ENCODE data around the gene LGI4. TPM values are rescaled to one million over a fixed set of nuclear protein-coding genes. Genes with fewer than 3 reads are reported as not detected.

Gene LGI4
- polyA plus RNA-seq, 2 of the 4 experiments (the other 2 are of a cell fraction) = 0.06 to 0.09 TPM

- no peak overlapping the region for H3K27ac ChIP-seq
- DNase-seq (ENCODE audit: low read depth in 1 of 2, low spot score in 1 of 2) (no peak), ATAC-seq (no peak), FAIRE-seq (no peak)
- no peak overlapping the region for H3K4me2 ChIP-seq
- 0 out of 3 replicates have a peak, but pooled peaks cover 3% of the 10 kb centered on the region for H3K4me1 ChIP-seq
- 74% methylated on average over 3 of the region's 3 CpGs for WGBS (ENCODE audit: missing lambda C conversion rate)
- ChIA-PET CTCF (interaction anchor here (1.2 to 2.8 kb wide), 3 partner anchors 10 to 36 kb away, joined by 3 to 12 read pairs (median 6); no protein-coding TSS in a partner anchor), POLR2A (no interaction called here)
- H3K9me3 ChIP-seq = peaks cover 2% of the 10 kb centered on the region; the same call in 2 of the 3 replicates
- TF ChIP-seq, protein P1, sequence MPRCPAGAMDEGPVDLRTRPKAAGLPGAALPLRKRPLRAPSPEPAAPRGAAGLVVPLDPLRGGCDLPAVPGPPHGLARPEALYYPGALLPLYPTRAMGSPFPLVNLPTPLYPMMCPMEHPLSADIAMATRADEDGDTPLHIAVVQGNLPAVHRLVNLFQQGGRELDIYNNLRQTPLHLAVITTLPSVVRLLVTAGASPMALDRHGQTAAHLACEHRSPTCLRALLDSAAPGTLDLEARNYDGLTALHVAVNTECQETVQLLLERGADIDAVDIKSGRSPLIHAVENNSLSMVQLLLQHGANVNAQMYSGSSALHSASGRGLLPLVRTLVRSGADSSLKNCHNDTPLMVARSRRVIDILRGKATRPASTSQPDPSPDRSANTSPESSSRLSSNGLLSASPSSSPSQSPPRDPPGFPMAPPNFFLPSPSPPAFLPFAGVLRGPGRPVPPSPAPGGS (IDR thresholded peaks at IDR 0.05) = no peak
- TF ChIP-seq CHD4 (IDR thresholded peaks at IDR 0.05; ENCODE audit: borderline replicate concordance) = no peak
- TF ChIP-seq, protein P2, sequence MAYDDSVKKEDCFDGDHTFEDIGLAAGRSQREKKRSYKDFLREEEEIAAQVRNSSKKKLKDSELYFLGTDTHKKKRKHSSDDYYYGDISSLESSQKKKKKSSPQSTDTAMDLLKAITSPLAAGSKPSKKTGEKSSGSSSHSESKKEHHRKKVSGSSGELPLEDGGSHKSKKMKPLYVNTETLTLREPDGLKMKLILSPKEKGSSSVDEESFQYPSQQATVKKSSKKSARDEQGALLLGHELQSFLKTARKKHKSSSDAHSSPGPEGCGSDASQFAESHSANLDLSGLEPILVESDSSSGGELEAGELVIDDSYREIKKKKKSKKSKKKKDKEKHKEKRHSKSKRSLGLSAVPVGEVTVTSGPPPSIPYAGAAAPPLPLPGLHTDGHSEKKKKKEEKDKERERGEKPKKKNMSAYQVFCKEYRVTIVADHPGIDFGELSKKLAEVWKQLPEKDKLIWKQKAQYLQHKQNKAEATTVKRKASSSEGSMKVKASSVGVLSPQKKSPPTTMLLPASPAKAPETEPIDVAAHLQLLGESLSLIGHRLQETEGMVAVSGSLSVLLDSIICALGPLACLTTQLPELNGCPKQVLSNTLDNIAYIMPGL (CRISPR knock-in tag; IDR thresholded peaks at IDR 0.05; ENCODE audit: borderline replicate concordance) = no peak
- no peak for TF ChIP-seq FOSL2 (IDR thresholded peaks at IDR 0.05)
- TF ChIP-seq FOSL2 (CRISPR knock-in tag; IDR thresholded peaks at IDR 0.05) = no peak
- TF ChIP-seq REST (IDR thresholded peaks at IDR 0.05) = no peak
- TF ChIP-seq RNF2 (IDR thresholded peaks at IDR 0.05; ENCODE audit: borderline replicate concordance, low read depth) = no peak
- TF ChIP-seq ZNF302 (CRISPR knock-in tag; IDR thresholded peaks at IDR 0.05) = no peak
- no peak for TF ChIP-seq EHMT2 (IDR thresholded peaks at IDR 0.05; ENCODE audit: low read depth)
- TF ChIP-seq KDM1A (IDR thresholded peaks at IDR 0.05; ENCODE audit: low read depth) = no peak
- no peak for TF ChIP-seq GATA3 (IDR thresholded peaks at IDR 0.05; ENCODE audit: borderline replicate concordance)
- H3K4me3 ChIP-seq = no peak overlapping the region
These were observed 36.9 kb upstream of the LGI4 start for GRCh38 chr19:35171730-35172129.

DNA sequence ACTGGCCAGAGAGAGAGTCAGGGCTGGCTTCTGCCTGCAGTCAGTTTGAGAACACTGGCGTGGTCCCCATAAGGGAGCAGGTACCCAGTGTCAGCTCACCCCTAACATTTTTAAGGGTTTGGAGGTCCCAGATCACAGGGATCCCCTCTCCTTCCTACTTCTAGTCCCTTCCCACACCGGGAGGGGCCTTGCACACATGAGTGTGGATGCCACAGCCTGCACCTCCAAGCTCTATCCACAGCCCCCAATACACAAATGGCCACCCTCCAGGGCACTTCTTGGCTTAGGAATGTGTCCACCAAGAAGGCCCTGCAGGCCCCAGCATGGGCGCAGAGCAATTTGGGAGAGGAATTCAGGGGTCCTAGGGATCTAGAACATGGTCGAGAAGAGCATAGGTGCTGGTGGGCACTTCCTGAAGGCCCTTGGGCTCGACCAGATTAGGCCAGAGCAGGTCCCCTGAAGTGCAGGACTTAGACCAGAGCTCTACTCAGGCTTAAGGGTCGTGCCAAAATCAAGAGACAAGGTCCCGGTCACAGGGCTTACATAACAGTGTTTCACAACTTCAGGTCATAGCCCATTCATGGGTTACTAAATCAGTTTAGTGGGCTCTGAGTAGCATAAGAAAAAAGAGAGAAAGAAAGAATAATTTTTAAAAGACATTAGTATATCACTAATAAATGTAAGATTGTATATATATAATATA lies 35.7 kb upstream of the LGI4 start:
- Histone ChIP-seq H3K4me2 (no peak overlapping the region), H3K4me1 (0 out of 3 replicates have a peak, but pooled peaks cover 3% of the 10 kb centered on the region), H3K27ac (no peak overlapping the region), H3K4me3 (no peak overlapping the region), H3K9me3 (peaks cover 15% of the 10 kb centered on the region)
- ATAC-seq (no peak; a peak in 1 of 6 replicates), DNase-seq (ENCODE audit: low read depth in 1 of 2, low spot score in 1 of 2) (no peak), FAIRE-seq (no peak)
- ChIA-PET CTCF (interaction anchor here (1.0 to 1.9 kb wide), 4 partner anchors 16 to 126 kb away, joined by 3 to 5 read pairs (median 4); partner anchors contain the start of genes FXYD5 and LGI4), POLR2A (no interaction called here)
- no peak for TF ChIP-seq RNF2 (IDR thresholded peaks at IDR 0.05; ENCODE audit: borderline replicate concordance, low read depth)
- no peak for TF ChIP-seq NFE2L2 (conservative IDR thresholded peaks at IDR 0.05; ENCODE audit: low read length)
- TF ChIP-seq CHD4 (IDR thresholded peaks at IDR 0.05; ENCODE audit: borderline replicate concordance) = no peak
- 79% methylated on average over 7 of the region's 7 CpGs for WGBS (ENCODE audit: missing lambda C conversion rate)

Data from A549 (cell line).